ENCODE measurements around the gene SNED1.
"Not testable (repeated sequence)": the region's sequence is repeated elsewhere in the genome, so short reads cannot be mapped to it uniquely, and the experiment has no call there.

Gene SNED1

DNA sequence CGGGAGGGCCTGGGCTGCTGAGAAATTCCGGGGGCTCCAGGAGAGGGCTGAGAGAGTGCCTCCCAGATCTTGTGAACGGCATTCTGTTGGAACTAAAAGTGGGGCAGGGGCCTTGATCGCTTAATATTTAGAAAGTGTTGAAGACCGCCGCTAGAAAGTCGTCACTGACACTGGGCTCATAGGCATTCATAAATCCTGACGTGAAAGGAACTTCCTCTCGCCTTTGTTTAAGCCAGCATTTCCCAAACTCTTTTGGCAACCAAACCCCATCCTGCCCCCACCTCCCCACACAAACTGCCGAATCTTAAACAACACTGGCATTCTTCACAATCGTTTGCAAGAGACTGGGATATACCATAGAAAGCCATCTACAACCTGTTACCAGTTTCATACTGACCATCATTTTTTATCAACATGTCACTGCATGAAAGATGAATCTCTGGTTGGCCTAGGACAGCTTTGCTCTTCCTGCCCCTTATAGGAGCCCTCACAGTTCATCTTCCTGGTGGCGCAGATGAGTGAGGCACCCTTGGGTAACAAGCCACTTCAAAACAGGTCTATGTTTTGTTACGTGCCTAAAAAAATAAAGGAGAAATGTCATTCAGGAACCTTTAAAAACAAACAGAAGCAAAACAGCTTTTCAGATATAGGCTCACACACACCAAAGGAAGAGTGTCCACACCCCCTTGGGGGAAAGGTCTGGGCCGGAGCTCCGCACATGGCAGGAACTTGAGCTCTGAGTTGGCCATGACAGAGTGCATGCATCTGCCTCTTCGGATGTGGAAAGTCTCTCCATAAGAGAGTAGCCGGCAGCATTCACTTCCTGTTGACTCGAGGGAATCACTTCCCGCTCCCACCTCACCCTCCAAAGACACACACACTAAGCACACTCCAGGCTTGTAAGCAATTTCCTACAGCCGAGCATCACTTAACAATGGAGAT is 90.6 kb downstream of the SNED1 start:
- no peak for DNase-seq

DNA sequence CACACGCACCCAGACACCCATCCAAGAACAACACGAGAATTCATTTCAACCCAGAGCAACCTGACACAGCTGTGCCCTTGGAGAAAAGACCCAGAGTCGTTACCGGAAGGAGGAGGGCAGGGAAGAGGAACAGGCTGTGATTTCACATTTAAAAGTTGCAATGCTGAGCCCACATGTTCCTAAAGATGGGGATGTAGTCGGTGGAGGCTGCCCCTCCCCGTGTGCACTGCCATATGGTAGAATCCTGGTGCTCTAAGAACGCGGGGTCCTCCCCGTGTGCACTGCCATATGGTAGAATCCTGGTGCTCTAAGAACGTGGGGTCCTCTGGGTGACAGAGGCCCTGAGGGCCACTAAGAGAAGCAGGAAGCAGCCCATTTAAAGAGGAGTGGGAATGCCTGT is 92.8 kb downstream of the SNED1 start:
- DNase-seq = no peak

DNA sequence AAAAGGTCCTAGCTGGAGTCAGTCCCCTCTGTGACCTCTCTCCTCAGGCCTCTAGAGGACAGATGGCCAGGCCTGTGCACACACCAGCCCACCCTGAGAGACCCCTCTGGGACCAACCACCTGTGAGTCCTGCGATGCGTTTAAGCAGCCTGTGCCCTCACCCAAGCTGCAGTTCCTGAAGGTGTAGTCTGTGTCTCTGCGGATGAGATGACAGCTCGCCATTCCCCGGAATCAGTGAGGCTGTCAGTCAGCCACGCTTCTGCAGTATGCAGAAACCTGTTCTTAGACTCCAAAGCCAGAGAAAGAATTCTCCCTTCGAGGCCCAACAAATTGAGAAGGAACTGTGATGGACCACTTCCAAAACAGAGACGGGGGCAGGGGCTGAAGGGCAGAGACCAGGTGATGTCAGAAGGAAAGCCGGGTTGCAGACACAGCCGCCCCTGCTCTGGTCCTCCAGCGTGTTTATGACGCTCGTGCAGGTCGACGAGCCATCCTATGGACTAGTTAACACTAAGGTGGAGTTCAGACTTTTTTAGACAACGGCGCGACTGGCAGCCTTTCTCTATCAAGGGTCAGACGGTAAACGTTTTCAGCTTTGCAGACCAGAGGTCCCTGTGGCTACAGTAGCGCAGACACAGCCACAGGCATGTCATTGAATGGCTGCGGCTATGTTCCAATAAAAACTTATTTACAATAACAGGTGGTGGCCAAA is 93.5 kb downstream of the SNED1 start:
- no peak for DNase-seq

DNA sequence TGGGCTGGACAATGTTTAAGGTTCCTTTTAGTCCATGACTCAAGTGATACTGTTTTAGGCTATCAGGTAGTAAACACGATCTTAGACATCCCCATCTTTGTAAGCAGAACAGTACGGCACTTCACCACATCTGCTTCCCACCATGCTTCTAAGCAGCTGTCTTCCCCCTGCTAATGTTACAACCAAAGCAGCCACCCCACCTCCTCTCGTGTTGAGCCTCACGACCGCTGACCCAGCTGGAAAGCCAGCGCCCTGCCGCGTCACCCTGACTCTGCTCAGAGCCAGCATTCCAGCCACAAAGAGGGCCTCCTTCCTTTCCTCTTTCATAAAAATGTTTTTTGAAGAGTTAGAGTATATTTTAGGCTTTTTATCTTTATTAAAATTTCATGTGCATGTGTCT is 94.3 kb downstream of the SNED1 start:
- no peak for DNase-seq

DNA sequence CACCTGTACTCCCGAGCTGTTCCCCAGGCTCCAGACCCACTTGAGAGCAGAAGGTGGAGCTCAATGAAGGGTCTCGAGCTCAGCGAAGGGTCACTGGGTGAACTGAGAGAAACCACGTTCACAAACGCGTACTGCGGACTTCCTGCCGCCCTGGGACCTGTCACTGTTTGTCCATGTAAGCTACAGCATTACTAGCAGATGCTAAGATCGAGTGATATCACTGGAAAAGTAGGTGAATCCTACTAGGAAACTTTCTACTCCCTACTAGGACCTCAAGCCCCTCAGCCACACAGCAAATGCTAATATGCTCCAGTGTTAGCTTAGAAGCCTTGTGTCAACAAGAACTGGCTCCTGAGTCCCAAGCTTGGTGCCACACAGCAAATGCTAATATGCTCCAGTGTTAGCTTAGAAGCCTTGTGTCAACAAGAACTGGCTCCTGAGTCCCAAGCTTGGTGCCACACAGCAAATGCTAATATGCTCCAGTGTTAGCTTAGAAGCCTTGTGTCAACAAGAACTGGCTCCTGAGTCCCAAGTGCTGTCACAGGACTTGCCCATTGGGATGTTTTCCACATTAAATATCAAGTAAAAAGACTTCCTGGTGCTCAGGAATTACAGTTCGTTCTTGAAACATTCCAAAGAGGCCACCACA is 94.8 kb downstream of the SNED1 start:
- DNase-seq = not testable (repeated sequence)

DNA sequence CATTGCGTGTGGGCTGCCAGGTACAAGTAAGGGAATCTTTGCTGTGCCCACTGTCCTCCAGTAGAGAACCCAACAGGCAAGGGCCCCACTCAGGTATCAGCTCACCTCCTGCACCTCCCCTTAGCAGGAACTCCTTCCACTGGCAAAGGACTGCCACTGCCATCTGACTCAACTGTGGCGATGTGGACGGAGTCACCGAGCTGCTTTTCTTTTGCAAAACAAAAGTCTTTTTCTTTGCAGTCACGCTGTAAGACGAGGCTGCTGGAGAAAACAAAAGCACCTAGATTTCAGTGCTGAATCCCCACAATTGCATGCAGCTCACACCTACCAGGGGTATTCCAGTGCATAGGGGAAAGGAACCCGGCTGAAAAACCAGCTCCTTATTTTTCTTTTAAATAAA is 95.8 kb downstream of the SNED1 start:
- DNase-seq = no peak

DNA sequence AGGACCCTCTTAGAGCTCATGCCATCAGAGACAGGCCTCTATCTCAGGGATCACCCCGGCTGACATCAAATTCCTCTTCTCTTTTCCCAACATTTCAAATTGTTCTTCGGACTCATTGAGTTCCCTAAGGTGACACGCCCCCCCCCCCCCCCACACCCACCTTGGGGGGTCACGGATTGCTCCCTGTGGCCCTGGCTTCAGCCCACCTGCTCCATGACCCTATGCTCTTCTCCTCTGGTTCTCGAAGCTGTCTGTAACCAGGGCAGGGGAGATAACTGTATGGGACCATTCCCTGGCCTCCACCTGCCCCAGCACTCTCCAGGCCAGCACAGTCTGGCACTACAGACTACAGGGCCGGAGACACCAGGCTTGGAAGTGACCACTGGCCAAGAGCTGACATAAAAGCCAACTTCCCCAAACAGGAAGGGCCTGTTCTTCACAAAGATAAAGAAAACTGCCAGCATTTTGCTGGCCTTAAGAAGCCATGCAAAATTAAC is 96.6 kb downstream of the SNED1 start:
- no peak for DNase-seq

DNA sequence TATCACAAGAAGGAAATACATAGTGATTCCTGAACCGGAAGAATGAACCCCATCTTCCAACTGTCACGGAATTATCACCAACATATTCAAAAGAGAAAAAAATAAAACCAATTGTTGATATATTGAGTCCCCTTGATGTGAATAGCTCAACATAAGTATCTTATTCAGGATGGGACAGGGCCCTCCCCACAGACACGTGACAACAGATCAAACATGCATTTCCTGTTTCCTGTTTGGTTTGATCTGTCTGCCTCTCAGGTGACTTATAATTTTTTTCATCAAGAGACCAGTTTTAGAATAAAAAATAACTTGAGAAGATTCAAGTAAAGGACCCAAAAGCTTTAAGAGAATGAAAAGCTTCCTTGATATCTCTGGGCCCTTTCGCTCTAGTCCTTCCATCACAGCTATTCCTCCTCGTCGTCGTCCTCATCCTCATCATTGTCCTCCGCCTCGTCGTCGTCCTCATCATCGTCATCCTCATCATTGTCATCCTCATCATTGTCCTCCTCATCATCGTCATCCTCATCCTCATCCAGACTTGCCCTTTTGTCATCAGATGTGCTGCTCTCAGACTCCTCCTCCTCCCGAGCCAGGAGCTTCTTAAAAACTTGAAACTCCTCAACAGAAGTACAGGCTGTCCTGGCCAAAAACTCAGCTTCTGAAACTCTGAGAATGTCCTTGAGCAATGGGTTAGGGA is 97.3 kb downstream of the SNED1 start:
- DNase-seq = no peak

DNA sequence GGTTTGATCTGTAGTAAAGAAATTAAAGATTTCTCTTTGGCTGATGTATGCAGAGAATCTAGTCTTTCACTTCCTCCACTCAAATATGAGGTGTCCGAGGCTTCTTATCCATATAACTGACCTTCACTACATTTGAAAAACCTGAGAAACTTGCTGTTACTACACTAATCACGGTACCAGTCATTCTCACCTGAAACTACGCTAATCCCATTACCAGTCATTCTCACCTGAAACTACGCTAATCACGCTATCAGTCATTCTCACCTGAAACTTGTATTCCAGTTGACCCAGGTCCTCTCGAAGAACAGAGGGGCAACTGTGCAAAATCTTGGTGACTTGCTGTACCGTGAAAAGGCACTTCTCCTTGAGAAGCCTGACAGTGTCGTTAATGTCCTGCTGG is 98.6 kb downstream of the SNED1 start:
- no peak for DNase-seq

DNA sequence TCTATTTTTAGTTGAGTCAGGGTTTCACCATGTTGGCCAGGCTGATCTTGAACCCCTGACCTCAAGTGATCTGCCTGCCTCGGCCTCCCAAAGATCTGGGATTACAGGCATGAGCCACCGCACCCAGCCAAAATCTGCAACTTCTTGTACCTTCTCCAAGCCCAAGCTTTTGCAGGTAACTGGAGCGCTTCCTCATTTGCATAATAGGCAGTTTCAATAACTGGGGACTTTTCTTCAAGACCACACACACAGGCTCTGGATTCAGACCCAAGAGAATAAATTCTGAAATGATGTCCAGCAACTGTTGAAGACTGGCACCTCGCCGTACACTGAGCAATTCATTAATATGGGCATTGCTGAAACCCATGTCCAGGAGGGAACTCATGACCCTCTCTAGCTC is 100.8 kb downstream of the SNED1 start:
- no peak for DNase-seq

DNA sequence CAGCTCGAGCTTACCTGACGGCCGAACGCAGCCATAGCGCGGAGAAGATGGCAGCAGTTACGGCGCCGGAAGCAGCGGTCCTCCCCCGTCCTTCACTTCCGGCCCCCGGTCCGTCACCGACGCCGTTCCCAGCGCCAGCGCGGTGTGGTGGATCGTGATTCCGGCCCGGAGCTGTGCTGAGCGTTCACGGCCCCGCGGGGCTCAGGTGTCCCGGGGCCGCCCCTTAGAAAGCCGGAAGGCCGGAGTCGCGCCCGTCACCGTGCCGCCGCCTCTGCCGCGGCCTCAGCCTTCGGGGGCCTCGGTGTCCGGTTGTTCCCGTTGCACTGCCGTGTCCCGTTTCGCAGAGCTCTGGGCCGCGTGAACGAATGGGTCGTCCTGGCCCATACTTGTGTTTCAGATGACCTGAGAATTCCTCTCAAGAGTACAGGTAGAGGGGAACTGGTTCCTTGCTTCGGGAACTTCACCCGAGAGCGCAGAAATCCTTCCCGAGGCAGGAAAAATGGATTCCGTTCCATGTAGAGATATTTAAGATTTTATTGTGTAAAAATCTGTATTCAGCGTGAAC is 103.9 kb downstream of the SNED1 start, which contains the start of gene MTERF4:
MTERF4 (minus strand) TSS at position 49 of the 565 bp plus-strand sequence; CDS start at position 35, 14 bp downstream.
- peak; percentile 50 for DNase-seq

DNA sequence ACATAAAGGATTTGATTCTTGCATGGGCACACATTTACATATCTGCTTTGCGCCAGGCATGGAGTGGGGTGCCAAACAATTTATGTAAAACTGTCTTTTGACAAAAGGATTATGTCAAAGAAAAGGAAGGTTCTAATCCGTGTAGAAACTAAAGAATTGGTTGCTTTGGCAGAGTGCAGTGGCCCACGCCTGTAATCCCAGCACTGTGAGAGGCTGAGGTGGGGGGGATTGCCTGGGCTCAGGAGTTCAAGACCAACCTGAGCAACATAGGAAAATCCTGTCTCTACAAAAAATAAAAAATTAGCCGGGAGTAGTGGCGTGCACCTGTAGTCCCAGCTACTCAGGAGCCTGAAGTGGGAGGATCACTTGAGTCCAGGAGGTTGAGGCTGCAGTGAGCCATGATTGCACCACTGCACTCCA is 104.8 kb downstream of the SNED1 start:
- DNase-seq = no peak

DNA sequence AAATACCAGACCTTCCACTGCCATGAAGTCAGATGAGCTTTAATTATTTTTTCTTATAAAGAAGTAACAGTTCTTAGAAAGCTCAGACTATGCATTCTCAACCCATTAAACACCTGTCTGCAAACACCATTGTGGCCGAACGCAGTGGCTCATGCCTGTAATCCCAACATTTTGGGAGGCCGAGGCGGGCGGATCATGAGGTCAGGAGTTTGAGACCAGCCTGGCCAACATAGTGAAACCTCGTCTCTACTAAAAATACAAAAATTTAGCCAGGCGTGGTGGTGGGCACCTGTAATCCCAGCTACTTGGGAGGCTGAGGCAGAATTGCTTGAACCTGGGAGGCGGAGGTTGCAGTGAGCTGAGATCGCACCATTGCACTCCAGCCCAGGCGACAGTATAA is 106.2 kb downstream of the SNED1 start:
- not testable (repeated sequence) for DNase-seq

DNA sequence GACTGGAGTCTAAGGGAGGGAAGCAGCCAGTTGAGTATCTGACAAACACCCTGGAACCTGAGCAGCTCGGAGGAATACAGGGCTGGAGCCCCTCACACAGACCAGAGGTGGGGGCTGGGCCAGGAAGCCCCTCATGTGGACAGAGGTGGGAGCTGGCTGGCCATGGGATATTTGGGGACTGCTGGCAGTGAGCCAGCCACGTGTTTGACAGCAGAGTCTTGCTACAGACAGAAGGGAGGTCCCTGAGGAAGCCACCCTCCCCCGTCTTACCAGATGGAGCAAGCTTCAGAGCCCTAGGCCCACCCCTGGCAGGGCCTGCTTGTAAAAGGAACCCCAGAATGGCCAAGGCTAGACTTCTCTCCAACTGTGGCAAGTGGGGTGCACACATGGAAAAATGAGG is 107.2 kb downstream of the SNED1 start:
- DNase-seq = no peak

DNA sequence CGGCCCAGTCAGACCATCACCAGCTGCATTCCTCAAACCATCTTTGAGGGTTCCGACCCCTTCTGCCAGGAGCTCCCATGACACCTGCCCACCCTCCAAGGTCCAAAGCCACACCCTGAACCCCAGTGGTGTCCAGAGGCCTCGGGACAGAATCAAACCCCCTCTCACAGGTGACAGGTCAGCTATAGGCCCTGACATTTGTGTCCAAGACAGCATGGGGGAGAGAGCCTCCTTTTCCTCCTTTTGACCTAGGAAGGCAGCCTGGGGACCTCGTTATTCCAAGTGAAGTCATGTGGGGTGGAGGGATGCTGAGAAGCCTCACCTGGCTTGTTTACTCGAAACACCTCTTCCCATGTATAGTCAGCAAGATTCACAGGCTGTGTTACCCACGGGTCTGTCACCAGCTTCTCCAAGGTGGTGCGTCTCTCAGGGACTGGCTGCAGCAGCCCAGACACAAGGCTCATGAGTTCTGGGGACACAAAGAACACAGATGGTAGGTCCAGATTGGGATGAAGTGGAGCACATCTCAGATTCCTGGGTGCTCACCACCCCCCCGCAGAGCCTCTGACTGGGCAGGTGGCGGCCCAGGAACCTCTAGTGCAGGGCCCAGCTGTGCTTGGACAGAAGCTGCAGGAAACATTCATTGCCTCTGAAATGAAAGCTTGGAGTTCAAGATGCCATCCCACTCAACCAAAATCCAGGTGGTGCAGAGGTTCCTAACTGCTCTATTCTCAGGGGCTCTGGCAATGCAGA is 108.8 kb downstream of the SNED1 start:
- DNase-seq = no peak

DNA sequence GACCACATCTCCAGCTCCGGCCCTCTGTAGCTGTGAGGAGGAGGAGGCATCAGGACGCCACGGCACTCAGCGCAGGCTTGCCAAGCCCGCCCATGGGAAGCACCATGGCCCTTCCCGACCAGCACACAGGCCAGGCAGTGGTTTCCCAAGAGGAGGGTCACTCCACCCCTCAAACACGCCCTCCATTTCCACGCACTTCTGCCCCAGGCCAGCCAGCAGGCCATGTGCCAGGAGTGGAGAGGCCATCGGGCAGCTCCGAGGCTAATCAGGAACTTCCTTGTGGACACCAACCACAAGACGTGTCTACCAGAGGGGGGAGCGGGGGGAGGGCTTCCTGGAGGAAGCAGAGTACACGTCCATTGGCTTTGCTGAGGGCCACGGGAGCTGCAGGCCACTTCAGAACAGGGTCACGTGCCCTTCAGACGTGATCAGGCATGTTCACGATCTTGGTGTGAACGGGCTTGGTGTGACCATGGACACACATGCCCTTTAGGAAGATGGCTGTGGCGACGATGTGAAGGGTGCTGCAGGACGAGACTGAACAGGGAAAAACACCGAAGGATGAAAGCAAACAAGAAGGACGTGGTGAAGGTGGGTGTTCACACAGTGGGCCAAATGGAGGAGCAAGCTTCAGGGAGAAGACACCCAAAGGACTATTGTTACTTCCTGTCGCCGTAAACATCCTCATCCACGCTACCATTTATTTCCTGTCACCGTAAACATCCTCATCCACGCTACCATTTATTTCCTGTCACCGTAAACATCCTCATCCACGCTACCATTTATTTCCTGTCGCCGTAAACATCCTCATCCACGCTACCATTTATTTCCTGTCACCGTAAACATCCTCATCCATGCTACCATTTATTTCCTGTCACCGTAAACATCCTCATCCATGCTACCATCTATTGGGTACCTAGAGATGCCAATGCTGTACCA is 110.1 kb downstream of the SNED1 start:
- DNase-seq = no peak

DNA sequence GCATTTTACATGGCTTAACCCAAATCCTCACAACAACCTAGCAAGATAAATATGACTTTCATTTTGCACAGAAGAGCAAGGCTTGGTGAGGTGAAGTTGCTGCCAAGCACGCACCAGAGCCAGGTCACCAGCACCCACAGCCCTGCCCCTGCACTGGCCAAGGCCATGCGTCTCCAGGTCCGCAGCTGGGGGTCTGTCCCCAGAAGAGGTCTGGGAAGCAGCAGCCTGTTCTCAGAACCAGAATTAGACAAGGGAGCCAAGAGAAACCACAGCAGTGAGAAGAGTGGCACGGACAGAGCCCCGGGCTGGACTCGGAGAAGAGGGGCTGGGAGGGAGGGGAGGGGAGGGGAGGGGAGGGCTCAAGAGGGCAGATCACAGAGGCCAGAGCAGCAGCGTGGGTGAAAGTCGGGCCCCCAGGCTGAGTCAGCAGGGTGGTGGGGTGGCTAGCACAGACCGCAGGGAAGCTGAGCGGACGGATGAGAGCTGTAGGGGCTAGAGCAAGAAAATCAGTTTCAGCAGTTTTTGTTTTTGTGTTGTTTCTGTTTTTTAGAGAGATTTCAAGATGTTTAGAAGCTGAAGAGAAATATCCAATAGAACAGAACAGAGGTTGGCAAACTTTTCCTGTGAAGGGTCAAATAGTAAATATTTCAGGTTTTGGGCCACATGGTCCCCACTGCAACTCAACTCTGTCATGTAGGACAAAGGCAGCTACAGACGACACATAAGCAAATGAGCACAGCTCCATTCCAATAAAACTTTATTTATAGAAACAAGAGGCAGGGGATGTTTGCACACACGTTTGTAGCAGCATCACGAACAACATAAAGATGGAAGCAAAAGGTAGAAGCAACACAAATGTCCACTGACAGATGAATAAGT is 111.0 kb downstream of the SNED1 start:
- no peak for DNase-seq

DNA sequence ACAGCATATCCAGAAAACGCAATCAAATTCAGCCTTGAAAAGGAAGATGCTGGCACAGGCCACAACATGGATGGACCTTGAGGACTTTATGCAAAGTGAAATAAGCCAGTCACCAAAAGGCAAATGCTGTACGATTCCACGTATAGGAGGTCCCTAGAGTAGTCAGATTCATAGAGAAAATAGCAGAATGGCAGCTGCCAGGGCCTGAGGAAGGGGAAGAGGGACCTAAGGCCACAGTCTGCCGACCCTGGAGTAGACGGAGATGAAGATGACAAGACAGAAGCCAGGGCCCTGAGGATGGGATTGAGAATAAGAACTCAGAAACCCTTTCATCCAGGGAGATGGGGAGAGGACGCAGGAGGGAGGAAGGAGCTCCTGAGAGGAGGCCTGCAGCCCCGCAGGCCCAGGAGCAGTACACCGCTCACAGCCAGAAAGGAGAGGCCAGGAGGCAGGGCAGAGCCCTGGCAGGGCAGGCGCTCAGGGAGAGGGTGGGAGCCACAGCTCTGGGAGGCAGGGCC is 111.7 kb downstream of the SNED1 start:
- no peak for DNase-seq

Data from NCI-H446 treated with DMSO at 0.1 percent for 48 hours (cell line).